ENCODE data around the gene S100A8. TPM values are rescaled to one million over a fixed set of nuclear protein-coding genes. Genes with fewer than 3 reads are reported as not detected.

The S100A8 gene
- total and polyA plus RNA-seq, 2 donors (not counting 3 experiments of a cell fraction or from before 2014, with no cell fraction given): not detected

- Histone ChIP-seq H3K4me2 (ENCODE audit: insufficient read depth, low read length) (no peak overlapping the region), H3K4me1 (ENCODE audit: control insufficient read depth, extremely low read depth, insufficient read depth, low read length) (no peaks in the 10 kb centered on the region), H3K9ac (replicated peaks; ENCODE audit: extremely low read depth, insufficient read depth, low read length) (no peak overlapping the region), H2AFZ (ENCODE audit: low read depth, low read length) (no peak overlapping the region), H3K9me3 (replicated peaks; ENCODE audit: control insufficient read depth, insufficient read depth, low read length) (no peaks in the 10 kb centered on the region), H4K20me1 (replicated peaks; ENCODE audit: control insufficient read depth, extremely low read depth, insufficient read depth, low read length) (no peaks in the 10 kb centered on the region), H3K27ac (ENCODE audit: insufficient read depth, low read depth, low read length) (no peak overlapping the region), H3K36me3 (ENCODE audit: control insufficient read depth in 2 of 2, extremely low read depth in 1 of 2, insufficient read depth in 2 of 2, low read length in 2 of 2) (no peaks in the 10 kb centered on the region), H3K79me2 (ENCODE audit: control insufficient read depth, insufficient read depth, low read length) (no peaks in the 10 kb centered on the region), H3K27me3 (ENCODE audit: control insufficient read depth in 2 of 2, insufficient read depth in 2 of 2, low read length in 2 of 2) (no peaks in the 10 kb centered on the region), H3K4me3 (replicated peaks in 1 of 3; ENCODE audit: insufficient read depth in 1 of 3, low read depth in 1 of 3, low read length in 3 of 3) (no peak overlapping the region), H3K9me1 (replicated peaks; ENCODE audit: control insufficient read depth, extremely low read depth, insufficient read depth, low read length) (no peaks in the 10 kb centered on the region)
- TF ChIP-seq POLR2A (IDR thresholded peaks at IDR 0.05; ENCODE audit: low read depth, low read length) (no peak), CTCF (IDR thresholded peaks at IDR 0.05; ENCODE audit: extremely low read depth in 1 of 2, insufficient read depth in 1 of 2, low read depth in 1 of 2, low read length in 2 of 2) (no peak), MAX (IDR thresholded peaks at IDR 0.05; ENCODE audit: insufficient read depth, insufficient read length) (no peak), JUN (IDR thresholded peaks at IDR 0.05; ENCODE audit: borderline replicate concordance, insufficient read depth, insufficient read length, low read depth) (no peak), GATA2 (IDR thresholded peaks at IDR 0.05; ENCODE audit: insufficient read depth, insufficient read length, low read depth, low read length) (no peak), POLR2AphosphoS5 (IDR thresholded peaks at IDR 0.05; ENCODE audit: insufficient read depth, low read depth, low read length) (no peak)
- BruUV-seq (replicated peaks): no TSS peak
- ChIA-PET CTCF (no interaction called here), POLR2A (no interaction called here)
- dilution Hi-C loops (cut with MboI; ENCODE audit: extremely low pct_ligation_motif_present, low sequenced_read_pairs): no loop called here
- FAIRE-seq (no peak), DNase-seq (ENCODE audit: low read depth, low spot score) (no peak)
- intact Hi-C loops (cut with micrococcal nuclease): no loop called here
These were observed 35.9 kb upstream of the S100A8 start for GRCh38 chr1:153426809-153427208.

Data from endothelial cell of umbilical vein (primary cell).